Measurements from ENCODE around the gene RBBP9. TPM values are rescaled to one million over a fixed set of nuclear protein-coding genes. Genes with fewer than 3 reads are reported as not detected.
A peak's percentile ranks its signal among the peaks of the same experiment; 100 is the strongest.
"Not testable (repeated sequence)": the region's sequence is repeated elsewhere in the genome, so short reads cannot be mapped to it uniquely, and the experiment has no call there.

The RBBP9 gene
- total RNA-seq, 1 experiment from 2014 or later: 11.1 TPM

GRCh38 chr20:18506744-18507143 lies 9.7 kb upstream of the RBBP9 start:
- in situ Hi-C loops (cut with HindIII; ENCODE audit: low pct_unique_long_range_greater_than_20kb, low sequenced_read_pairs) (no loop called here), intact Hi-C loops (cut with micrococcal nuclease; ENCODE audit: unreplicated experiment) (no loop called here)
- H3K36me3 ChIP-seq (ENCODE audit: control insufficient read depth, insufficient read depth, low read length): peaks cover 12% of the 10 kb centered on the region
- H3K27me3 ChIP-seq (ENCODE audit: control insufficient read depth, insufficient read depth, low read length): no peaks in the 10 kb centered on the region
- ATAC-seq (no peak), DNase-seq (ENCODE audit: low read depth, low spot score) (no peak)
- TF ChIP-seq TCF7L2 (IDR thresholded peaks at IDR 0.05; ENCODE audit: low read depth, low read length) (no peak), REST (IDR thresholded peaks at IDR 0.05; ENCODE audit: insufficient read depth in 1 of 2, low read depth in 2 of 2, low read length in 1 of 2) (no peak), CTCF (IDR thresholded peaks at IDR 0.05) (no peak), POLR2AphosphoS5 (IDR thresholded peaks at IDR 0.05; ENCODE audit: low read depth, low read length) (no peak), SIN3A (IDR thresholded peaks at IDR 0.05; ENCODE audit: borderline replicate concordance, insufficient read depth, low read depth, low read length) (no peak)
- H3K27ac ChIP-seq (ENCODE audit: low read length): peak overlapping the region; percentile 98
- BruUV-seq (replicated peaks): TSS peak; percentile 99
- H3K9me3 ChIP-seq (ENCODE audit: control insufficient read depth, insufficient read depth, low read depth, low read length): no peaks in the 10 kb centered on the region
- ChIA-PET CTCF (no interaction called here), POLR2A (interaction anchor here (0.6 to 1.9 kb wide), 4 partner anchors 10 to 60 kb away, joined by 4 to 17 read pairs (median 8); partner anchors contain the start of genes DZANK1, POLR3F and RBBP9)
- H3K4me3 ChIP-seq (ENCODE audit: low read depth in 2 of 2, low read length in 2 of 2): peak overlapping the region; percentile 86 to 97
- peaks cover 8% of the 10 kb centered on the region; the same call in 1 of the 2 replicates for H3K4me1 ChIP-seq (ENCODE audit: control insufficient read depth, insufficient read depth, low read length)

GRCh38 chr20:18504479-18505060 lies 7.5 kb upstream of the RBBP9 start:
- POLR2A ChIA-PET: no interaction called here
- no peak for TF ChIP-seq POLR2AphosphoS5 (IDR thresholded peaks at IDR 0.05; ENCODE audit: low read depth, low read length)
- no peak for TF ChIP-seq TCF7L2 (IDR thresholded peaks at IDR 0.05; ENCODE audit: low read depth, low read length)
- no peak for TF ChIP-seq CTCF (IDR thresholded peaks at IDR 0.05)
- no peak for TF ChIP-seq REST (IDR thresholded peaks at IDR 0.05; ENCODE audit: insufficient read depth in 1 of 2, low read depth in 2 of 2, low read length in 1 of 2)
- TF ChIP-seq SIN3A (IDR thresholded peaks at IDR 0.05; ENCODE audit: borderline replicate concordance, insufficient read depth, low read depth, low read length): no peak
- Histone ChIP-seq H3K27ac (ENCODE audit: low read length) (no peak overlapping the region), H3K9me3 (ENCODE audit: control insufficient read depth, insufficient read depth, low read depth, low read length) (no peaks in the 10 kb centered on the region), H3K4me1 (ENCODE audit: control insufficient read depth, insufficient read depth, low read length) (peaks cover 8% of the 10 kb centered on the region; the same call in 1 of the 2 replicates), H3K27me3 (ENCODE audit: control insufficient read depth, insufficient read depth, low read length) (no peaks in the 10 kb centered on the region), H3K36me3 (ENCODE audit: control insufficient read depth, insufficient read depth, low read length) (peaks cover 3% of the 10 kb centered on the region; the same call in 1 of the 2 replicates), H3K4me3 (ENCODE audit: low read depth in 2 of 2, low read length in 2 of 2) (no peak overlapping the region)
- ATAC-seq: no peak
- no peak for DNase-seq (ENCODE audit: low read depth, low spot score)
- no TSS peak for BruUV-seq (replicated peaks)
- in situ Hi-C loops (cut with HindIII; ENCODE audit: low pct_unique_long_range_greater_than_20kb, low sequenced_read_pairs): no loop called here
- CTCF ChIA-PET: no interaction called here
- intact Hi-C loops (cut with micrococcal nuclease; ENCODE audit: unreplicated experiment): no loop called here

GRCh38 chr20:18501672-18502071 lies 4.6 kb upstream of the RBBP9 start:
- in situ Hi-C loops (cut with HindIII; ENCODE audit: low pct_unique_long_range_greater_than_20kb, low sequenced_read_pairs); BruUV-seq (replicated peaks); H3K36me3 ChIP-seq (ENCODE audit: control insufficient read depth, insufficient read depth, low read length); H3K27ac ChIP-seq (ENCODE audit: low read length); intact Hi-C loops (cut with micrococcal nuclease; ENCODE audit: unreplicated experiment); CTCF ChIA-PET; H3K4me1 ChIP-seq (ENCODE audit: control insufficient read depth, insufficient read depth, low read length); H3K4me3 ChIP-seq (ENCODE audit: low read depth in 2 of 2, low read length in 2 of 2); H3K9me3 ChIP-seq (ENCODE audit: control insufficient read depth, insufficient read depth, low read depth, low read length); H3K27me3 ChIP-seq (ENCODE audit: control insufficient read depth, insufficient read depth, low read length); ATAC-seq; DNase-seq (ENCODE audit: low read depth, low spot score); POLR2A ChIA-PET: not testable (repeated sequence)
